Inferior parietal cortex (tissue), 1 donor: ENCODE results near the gene MRPL9.

Experiments
- DNase-seq: peaks from one replicate; pipeline ENCODE4 v3.0.0-alpha.2; 2016; ENCODE audit errors: extremely low spot score

Gene MRPL9

DNA sequence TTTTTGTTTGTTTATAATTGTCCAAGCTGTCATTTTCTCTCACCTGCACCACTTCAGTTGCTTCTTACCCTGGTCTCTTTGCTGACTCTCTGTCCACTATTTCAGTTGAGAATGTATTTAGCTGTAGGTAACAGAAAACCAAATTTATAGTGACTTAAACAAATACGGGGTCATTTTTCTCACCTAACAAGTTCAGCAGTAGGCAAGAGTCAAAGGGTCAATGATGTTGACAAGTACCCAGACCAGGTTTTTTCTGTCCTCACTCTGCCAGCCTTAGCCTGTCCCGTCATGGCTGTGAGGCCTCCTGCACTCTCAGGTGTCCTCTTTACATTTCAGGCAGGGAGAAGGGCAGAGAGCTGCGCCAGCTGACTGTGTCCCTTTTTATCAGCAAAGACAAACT, 30.2 kb downstream of the MRPL9 start:
- DNase-seq, result no peak

DNA sequence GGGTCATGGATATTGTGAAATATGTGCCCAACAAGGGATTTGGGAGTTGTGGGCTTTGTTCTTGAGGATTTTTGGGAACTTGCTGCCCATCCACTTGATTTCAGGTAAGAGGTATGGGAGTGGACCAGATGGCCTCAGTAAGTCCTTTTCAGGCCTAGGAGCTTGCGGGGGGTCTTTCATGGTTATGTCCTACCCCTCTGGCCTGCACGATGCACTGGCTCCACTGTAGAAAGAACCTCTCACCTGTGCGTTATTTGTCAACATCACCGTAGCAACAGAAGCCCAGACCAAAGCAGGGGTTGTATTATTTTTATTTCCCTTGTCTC, 33.4 kb downstream of the MRPL9 start:
- no peak for DNase-seq

DNA sequence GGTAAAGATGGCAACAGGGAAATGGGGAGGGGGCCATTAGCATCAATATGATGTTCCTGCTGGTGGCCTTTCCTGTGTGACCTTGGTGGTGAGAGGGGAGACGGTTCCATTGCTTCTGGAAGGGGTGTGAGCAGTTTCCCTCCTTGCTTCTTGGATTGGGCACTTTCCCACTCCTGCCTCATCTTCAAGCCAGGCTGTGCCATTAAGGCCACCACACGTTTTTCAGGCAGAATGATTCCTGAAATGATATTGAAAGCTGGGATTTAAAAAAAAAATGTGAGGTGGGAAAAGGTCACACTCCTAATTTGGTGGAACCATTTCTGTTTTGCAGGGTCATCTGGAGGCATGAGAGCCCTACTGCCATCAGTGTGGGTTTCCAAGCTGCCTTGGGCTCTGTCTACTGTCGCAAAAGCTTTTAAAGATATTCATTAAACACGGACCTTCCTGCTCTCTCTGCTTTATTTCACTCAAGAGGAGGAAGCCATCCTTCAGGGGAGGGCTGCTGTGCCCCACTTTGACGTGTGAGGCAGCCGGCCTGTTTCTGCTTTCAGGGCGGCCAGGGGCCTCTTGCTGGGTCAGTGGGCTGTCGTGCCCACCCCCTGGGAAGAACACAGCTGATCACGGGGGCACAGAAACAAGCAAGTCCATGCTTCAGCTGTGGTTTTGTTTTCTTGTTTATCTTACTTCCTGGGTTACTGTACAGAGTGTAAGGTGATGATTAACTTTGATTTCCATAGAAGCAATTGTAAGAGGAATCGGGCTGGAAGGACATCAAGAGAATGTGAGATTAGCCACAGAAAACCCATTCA, 33.9 kb downstream of the MRPL9 start:
- DNase-seq, result no peak

DNA sequence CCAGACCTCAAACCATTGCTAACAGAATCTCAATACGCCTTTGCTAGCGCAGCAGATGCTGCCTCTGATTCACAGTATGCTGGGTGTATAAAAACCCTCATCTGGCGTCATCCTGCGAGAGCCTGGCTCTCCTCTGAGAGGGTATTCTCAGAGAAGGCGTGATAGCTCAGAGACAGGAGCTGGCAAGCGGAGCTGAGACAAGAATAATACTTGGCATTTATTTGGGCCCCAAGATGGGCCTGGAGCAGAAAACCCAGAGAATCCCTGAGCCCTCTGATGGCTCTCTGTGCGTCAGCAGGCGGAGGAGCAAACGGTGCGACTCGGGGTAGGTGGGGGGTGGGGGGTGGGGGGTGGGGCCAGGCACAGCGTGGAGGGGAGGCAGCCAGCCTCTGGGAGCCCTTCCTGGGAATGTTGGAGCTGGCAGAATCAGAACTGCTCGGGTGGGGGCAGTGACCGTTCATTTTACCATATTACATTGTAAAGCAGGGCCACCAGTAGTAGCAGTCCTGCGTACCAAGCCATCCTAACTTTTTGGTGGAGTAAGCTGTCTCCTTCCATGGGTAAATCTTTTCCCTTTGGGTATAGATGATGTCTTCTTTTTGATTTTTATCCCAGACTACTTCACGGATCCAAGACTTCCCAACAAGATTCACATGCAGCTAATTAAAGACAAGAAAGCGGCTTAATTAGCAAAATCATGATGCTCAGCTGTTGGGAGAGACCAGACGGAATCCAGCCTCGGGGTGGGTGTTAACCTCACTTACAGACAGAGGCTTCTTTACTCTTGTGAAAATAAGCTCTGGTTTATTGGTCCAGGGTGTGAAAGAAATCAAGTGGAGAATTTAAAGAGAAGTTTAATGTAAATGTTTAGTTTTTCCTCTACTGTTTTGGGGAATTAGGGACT, 34.9 kb downstream of the MRPL9 start:
- peak; percentile 69 for DNase-seq

GRCh38 chr1:151723726-151724370, 39.4 kb downstream of the MRPL9 start:
- no peak for DNase-seq

DNA sequence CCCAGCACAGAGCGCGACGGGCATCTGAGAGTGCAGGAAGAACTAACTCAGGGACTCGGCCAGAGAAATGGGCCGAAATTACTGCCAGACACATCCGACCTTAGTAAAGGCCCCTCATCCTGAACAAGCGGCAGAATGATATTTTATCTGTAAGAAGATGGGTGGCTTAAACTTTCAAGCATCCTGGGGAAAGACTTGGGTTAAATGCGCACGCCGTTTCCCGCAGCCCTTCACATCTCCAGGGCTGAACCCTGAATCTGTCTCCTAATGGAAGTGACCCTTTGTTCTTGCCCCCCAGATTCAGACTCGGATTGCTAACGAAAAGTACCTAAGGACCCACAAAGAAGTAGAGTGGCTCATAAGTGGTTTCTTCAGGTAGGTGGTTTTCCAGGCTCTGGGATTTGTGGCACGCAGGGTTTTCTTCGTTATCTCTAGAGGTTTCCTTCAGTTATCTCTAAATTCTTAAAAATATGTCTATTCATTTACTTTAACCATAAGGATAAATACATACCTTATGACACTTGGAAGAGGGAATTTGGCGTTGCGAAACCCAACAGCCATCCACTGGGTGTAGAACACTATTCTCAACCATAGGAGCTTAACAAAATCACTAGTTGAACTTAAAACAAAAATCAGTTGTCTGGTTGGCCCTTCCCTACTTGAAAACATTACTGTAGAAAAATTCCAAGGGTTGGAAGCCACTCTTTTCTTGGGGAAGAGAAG, 41.3 kb downstream of the MRPL9 start:
- DNase-seq, result no peak

DNA sequence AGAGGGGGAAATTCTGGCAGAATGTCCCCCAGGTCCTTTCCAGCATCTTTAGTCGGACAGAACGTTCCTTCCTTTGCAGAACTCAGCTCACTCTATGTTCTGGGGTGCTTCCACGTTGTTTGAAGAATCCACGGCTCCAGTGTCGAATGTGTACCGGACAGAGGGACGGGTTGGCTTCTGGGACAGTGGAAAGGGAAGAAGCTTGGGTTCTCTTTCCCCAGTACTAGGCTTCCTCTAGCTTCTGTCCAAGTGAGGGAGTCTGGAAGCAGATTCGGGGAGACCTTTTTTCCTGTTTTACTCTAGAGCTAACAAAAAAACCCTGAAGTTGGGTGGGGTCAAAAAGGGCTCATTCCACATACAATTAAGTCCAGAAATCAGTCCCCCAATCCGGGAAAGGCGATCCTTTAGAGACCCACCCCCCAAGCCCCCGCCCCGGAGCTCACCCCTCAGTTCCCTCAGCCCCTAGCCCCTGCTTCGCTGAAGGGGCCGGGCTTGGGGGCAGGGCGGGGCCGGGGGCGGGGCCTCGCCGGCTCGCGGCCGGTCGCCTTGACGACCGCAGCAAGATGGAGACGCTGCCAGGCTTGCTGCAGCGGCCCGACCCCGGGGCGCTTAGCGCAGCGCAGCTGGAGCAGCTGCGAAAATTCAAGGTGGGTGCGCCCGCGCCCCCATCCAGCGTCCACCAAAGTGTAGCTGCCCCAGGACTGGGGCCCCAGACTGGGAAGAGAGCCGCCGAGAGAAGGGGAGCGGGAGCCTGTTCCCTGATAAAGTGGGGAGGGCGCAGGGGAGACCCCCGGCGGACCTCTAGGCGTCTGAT, 42.1 kb downstream of the MRPL9 start, which contains the start of gene RIIAD1:
Gene RIIAD1 (plus strand): TSS at position 549 of the 814 bp plus-strand sequence. CDS start 15 bp downstream, at position 564.
- no peak for DNase-seq

- DNase-seq, result no peak
Measured at GRCh38 chr1:151720554-151720953, 42.7 kb downstream of the MRPL9 start.

- DNase-seq, result no peak
Measured at GRCh38 chr1:151720125-151720524, 43.2 kb downstream of the MRPL9 start.

DNA sequence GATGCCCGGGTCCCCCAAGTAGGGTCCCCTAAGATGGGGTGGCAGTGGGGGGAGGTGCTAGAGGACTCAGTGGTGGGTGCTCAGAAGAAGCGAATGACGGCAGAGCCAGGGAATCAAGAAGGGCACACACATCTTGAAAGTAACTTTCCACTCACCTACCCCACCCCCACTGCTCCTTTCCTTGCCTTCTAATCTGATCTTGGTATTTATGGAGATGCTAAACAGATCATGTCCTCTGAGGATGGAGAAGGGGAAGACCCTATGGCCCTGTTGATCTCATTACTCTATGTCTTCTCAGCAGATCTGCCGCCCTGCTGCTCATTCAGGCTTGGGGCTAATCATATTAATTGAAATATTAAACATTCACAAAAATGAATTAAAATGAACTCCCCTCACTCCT, 44.6 kb downstream of the MRPL9 start:
- no peak for DNase-seq

DNA sequence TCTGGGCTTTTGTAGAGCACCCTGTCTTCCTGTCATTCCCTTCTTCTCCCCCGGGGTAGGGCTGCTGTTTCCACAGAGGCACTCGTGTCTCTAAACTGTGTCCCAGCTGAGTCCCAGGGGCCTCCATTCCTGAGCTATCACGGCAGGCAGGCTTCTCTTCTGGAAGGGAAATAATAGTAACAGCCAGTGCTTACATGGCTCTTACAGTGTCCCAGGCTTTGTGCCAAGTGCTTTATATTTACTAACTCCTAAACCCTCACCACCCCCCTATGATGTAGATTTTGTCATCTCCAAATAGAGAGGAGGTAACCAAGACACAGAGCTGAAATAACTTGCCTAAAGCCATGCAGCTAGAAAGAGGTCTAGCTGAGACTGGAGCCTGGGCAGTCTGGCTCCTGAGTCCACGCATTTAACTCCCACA, 45.3 kb downstream of the MRPL9 start:
- peak; percentile 31 for DNase-seq

DNA sequence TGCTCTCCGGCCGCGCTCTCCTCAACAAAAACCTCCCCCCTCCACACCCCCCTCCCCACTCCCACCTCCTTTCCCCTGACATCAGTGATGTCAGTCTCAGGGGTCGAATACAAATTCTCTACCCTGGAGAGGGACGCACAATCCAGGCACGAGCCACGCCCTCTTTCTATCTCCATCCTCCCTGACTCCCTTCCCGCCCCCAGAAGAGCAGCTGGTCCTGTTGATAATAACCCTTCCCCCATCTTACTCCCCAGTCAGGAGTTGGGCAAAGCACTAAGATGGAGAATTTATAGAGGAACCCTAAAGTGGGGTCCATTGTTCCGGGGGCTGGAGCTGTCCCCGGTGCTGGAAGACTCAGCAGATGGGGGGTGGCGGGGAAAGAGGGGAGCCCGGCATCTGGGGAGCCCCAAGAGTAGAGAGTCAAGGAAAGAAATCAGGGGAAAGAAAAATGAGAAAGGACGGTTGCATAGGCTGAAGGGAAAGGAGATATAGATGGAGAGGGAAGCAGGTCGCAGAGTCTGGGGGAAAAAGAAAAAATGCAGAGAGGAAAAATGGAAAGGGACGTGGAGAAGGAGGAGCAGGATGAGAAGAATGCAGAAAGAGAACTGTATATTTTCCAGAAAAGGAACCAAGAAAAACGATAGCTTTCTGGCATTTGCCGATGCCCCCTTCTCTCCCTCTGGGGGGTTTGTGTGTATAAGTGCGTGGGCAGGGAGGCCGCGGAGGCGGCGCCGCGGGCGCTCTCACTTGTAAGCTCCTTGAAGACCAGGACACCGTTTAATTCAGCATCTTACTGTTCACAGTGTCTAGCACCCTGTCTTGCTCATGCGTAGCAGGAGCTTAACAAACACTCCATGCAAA, 46.3 kb downstream of the MRPL9 start, which contains the start of gene CELF3:
Gene CELF3 (minus strand): TSS at position 33 of the 861 bp plus-strand sequence. CDS start 783 bp downstream, outside the sequence.
- DNase-seq, result peak; percentile 73

DNA sequence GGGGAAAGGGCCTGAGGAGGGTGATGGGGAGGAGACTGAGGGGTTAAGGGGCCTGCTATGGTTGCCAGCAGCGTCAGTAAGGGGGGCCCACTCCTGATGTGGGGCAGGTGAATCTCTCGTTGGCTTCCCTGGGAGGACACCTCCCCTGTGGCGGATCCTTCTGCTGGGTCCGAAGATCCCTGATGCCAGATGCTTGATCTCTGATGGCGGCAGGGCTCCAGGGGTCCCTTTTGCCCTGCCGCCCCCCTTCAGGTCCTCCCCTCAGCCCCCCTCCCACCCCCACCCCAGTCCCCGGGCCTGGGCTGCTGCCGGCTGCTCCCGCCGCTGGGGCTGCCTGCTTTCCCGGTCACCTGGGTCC, 46.9 kb downstream of the MRPL9 start:
- no peak for DNase-seq

DNA sequence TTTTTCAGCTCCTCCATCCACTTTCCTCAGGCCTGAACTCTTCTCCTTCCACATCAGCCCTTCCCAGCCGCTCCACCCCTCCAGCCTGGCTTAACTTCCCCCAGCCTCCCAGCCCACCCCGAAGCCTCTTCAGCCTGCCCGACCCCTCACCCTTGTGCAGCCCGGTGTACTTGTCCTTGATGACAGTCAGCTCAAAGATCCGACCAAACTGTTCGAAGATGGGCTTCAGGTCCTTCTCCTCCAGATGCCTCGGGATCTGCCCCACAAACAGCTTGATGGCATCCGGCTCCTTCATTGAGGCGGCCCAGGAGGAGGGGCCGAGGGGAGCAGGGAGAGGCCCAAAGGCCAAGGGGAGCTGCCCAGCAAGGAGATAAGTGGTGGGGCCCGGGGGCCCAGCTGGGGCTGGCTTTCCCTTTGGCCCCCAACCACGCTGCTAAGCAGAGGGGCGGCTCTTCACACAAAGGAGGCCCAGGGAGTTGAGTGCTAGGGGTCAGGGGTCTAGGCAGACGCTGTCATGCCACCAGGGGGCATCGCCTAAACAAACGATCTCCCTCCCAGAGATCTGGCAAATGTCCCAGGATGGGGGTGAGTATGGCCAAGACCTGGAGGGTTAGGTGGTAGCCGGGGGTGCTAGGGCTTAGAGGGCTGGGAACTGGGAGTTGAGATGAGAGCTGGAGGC, 47.4 kb downstream of the MRPL9 start:
- DNase-seq, result no peak

GRCh38 chr1:151714820-151715725, 48.2 kb downstream of the MRPL9 start:
- DNase-seq, result no peak

DNA sequence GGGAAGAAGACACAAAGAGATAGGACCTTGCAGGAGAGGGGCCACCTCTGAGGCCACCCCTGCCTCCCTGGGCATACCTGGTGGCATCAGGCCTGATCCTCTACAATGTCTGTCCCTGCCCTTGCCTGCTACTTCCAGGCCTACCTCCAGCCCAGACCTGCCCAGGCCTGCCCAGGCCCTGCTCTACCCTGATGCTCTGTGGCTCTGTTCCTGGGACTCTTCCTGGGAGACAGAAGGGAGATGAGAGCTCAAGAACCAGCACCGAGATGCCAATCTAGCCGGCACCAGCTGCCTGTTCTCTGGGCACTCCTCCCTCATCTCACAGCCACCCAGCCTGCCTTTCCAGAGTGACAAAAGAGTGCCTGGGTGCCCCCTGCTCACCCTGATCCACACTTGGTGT, 49.4 kb downstream of the MRPL9 start:
- DNase-seq, result no peak

GRCh38 chr1:151713044-151713443, 50.3 kb downstream of the MRPL9 start:
- DNase-seq, result no peak

DNA sequence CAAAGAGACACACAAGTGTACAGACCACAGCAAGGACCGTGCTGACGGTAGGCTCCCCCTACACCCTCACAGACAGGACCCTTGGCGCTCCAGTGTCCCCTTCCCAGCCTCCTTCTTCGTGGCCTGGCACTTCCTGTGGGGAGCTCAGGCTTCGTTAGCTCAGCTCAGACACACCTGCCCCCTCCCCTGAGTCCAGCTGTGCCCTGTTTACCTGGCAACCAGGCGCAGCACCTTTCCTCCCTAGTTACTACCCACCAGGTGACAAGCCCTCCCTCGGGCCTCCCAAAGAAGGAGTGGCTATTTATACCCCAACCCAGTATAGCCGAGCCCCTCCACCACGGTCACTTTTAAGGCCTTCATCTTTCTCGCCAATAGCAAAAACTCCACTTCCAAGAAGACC, 51.3 kb downstream of the MRPL9 start:
- DNase-seq, result no peak
